ENCODE measurements around the gene UCP3. TPM values are rescaled to one million over a fixed set of nuclear protein-coding genes. Genes with fewer than 3 reads are reported as not detected.
"Not testable (repeated sequence)": the region's sequence is repeated elsewhere in the genome, so short reads cannot be mapped to it uniquely, and the experiment has no call there.

Gene UCP3
- total RNA-seq, 1 donor from 2014 or later: 0.82 TPM

GRCh38 chr11:74002832-74003231 is 6.1 kb downstream of the UCP3 start:
- FAIRE-seq (no peak), DNase-seq (ENCODE audit: low spot score in 2 of 2) (no peak)

GRCh38 chr11:74001822-74002286 is 7.0 kb downstream of the UCP3 start:
- no peak for DNase-seq (ENCODE audit: low spot score in 2 of 2)
- no peak for FAIRE-seq

- no peak for FAIRE-seq
- no peak for DNase-seq (ENCODE audit: low spot score in 2 of 2)
Observed at GRCh38 chr11:74000307-74001133, 8.4 kb downstream of the UCP3 start.

DNA sequence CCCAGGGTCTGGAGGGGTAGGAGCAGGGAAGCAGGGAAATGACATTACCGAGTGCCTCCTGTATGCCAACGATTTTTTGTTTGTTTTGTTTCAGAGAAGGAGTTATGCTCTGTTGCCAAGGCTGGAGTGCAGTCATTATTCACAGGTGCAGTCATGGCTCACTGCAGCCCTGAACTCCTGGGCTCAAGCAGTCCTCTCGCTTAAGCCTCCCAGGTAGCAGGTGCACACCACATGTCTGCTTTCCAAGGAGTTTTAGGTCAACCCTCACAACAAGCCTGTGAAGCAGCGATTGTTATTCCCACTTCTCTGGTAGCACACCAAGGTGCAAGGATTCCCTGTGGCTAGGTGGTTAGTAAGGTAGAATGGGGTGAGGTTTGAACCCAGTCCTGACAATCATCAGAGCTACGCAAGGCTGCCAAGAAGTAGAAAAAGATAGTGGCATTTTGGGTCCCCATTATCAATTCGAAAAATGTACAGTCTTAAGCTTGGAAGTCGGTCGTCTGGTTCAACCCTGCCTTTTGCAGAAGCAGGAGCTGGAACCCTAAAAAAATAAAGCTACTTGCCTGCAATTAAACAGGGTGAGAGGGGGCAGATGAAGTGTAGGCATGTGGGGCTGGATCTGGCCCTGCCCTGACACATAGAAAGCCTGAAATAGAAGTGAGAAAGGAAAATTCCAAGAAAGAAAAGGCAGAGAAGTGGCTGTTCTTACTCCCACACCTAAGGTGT is 9.1 kb downstream of the UCP3 start:
- FAIRE-seq (no peak), DNase-seq (ENCODE audit: low spot score in 2 of 2) (no peak)

GRCh38 chr11:73998846-73999575 is 9.9 kb downstream of the UCP3 start:
- FAIRE-seq: no peak
- no peak for DNase-seq (ENCODE audit: low spot score in 2 of 2)

DNA sequence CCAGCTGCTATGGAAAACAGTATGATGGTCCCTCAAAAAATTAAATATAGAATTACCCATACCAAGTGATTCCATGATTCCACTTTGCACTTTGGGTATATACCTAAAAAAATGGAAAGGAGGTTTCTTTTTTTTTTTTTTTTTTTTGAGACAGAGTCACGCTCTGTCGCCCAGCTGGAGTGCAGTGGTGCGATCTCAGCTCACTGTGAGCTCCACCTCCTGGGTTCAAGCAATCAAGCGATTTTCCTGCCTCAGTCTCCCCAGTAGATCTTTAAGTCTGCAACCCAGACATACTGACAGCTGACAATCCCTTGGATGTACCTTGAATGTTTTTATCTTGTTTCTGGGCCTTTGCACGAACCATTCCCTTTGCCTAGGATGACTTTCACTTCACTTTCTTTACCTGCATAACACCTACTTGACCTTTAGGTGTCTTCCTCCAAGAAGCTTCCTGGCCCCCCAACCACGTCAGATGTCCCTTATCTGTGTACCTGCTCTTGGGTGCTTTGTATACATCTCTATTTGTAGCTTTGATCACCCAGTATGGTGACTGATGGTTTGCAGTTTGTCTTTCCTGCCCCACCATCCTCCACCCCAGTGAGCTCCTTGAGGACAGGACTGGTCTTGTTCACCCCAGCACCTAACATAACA is 11.6 kb downstream of the UCP3 start:
- DNase-seq (ENCODE audit: low spot score in 2 of 2) (no peak), FAIRE-seq (no peak)

GRCh38 chr11:73996161-73996747 is 12.6 kb downstream of the UCP3 start:
- DNase-seq (ENCODE audit: low spot score in 2 of 2) (no peak), FAIRE-seq (no peak)

- FAIRE-seq (no peak), DNase-seq (ENCODE audit: low spot score in 2 of 2) (no peak)
Observed at GRCh38 chr11:73995731-73996130, 13.2 kb downstream of the UCP3 start.

- FAIRE-seq (no peak), DNase-seq (ENCODE audit: low spot score in 2 of 2) (no peak)
Observed at GRCh38 chr11:73995247-73995646, 13.6 kb downstream of the UCP3 start.

- FAIRE-seq: no peak
Observed at GRCh38 chr11:73991471-73992006, 17.3 kb downstream of the UCP3 start.

GRCh38 chr11:73990730-73991129 is 18.2 kb downstream of the UCP3 start:
- DNase-seq (ENCODE audit: low spot score in 2 of 2) (no peak), FAIRE-seq (no peak)

More at GRCh38 chr11:73991471-73992006, 17.3 kb downstream of the UCP3 start:
- DNase-seq (ENCODE audit: low spot score in 2 of 2): no peak

DNA sequence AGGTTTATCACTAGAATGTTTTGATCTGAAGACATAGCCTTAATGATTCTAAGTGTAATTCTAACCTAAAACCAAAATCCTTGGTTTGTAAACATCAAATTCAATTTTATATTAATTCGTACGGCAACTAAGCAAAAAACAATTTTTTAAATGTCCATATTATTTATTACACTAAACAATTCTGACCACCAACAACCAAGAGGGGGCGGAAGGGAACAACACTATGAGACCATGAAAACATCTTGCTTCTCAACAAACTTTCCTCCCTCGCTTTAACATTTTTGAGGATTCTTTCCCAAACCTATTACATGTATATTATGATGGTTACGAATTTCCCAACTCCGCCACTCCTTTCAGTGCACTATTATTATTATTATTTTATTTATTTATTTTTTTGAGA is 19.7 kb downstream of the UCP3 start:
- no peak for FAIRE-seq
- no peak for DNase-seq (ENCODE audit: low spot score in 2 of 2)

- DNase-seq (ENCODE audit: low spot score in 2 of 2): no peak
- FAIRE-seq: no peak
Observed at GRCh38 chr11:73988227-73988626, 20.7 kb downstream of the UCP3 start.

GRCh38 chr11:73985661-73986060 is 23.2 kb downstream of the UCP3 start:
- DNase-seq (ENCODE audit: low spot score in 2 of 2); FAIRE-seq: not testable (repeated sequence)

DNA sequence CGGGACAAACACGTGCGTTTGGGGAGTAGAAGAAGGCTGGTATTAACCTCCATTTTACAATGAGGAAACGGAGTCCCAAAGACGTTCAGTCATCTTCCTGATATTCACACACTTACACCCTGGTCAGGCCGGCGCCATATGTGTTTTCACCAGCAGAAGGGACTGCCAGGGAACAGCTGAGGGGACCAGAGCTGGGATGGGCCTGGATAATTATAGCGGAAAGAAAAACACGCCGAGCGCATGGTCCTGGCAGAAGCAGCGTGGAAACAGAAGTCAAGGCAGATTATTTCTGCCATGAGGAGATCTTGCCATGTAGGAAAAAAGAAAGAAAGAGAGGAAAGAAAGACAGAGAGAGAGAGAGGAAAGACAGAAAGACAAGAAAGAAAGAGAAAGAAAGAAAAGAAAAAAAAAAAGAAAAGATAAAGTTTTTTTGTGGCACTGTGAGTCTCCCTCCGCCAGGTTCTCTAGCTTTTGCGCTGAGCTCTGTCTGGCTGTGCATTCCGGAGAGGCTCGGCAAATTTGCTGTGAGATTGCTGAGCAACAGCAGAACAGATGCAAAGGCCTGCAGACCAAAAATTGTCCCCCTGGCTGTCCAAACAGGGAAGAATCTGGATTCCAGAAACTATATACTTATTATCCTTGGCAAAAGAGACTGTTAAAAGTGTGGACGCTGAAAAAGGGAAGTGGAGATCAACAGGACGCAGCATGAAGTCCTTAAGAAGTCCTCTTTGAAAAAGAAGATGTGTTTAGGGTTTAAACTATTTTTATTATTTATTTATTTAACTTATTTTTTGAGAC is 24.9 kb downstream of the UCP3 start:
- no peak for DNase-seq (ENCODE audit: low spot score in 2 of 2)
- FAIRE-seq: no peak

DNA sequence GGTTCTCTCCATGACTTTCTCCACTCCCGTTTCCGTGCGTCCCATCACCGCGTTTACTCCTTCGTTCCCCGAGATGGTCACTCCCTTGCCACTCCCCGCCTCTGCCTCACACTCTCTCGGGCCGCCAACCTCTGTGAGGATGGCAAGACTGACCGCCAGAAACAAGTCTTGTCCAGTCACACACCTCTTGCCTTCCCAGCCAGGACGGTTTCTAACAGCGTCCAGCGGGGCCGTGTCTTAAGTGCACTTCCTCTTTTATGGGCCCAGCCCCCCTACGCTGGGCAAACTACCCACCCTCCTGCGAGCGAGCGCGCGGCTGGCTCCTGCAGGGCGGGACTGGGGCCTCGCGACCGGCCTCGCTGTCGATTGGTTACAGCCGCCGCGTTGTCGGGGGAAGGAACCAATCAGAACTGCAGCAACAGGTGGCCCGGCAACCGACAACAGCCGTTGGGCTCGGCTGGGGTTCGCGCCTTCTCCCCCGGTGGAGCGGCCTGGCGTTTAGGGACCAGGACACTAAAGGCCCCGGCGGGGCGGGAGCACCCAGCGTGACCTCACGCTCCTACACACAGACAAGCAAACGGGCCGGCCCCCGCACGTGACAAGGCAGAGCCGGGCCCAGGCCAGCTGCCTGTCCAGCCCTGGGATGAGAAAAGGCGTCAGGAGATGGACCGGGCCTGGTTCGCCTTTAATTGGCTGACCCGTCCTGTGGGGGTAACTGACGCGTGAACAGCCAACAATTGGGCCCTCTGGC is 25.7 kb downstream of the UCP3 start:
- DNase-seq (ENCODE audit: low spot score in 2 of 2) (peak; percentile 95 to 97), FAIRE-seq (no peak)

DNA sequence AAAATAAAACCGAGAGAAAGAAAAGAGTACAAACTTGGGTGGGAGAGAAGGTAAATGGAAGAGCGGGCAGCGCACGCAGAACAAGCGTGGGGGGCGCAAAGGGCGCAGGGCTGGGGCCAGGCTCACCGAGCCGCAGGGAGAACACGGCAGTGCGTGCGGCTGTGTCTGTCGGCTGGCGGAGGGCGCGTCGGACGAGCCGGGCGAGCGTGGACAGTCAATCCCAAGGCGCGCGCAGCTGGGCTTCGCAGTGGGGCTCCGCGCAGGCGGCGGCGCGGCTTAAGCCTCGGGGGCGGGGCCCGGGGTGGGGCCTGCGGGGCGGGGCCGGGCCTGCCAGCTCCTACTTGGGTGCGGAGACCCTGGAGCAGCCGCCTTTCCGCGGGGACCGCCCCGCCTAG is 26.3 kb downstream of the UCP3 start, which contains the start of gene UCP2:
Gene UCP2, minus strand, starts transcription at position 249 of the 395 bp plus-strand sequence. CDS start 4,465 bp downstream, outside the sequence.
- FAIRE-seq: no peak
- DNase-seq (ENCODE audit: low spot score in 2 of 2): peak; percentile 78 to 82
